ENCODE results near the gene AHNAK. TPM values are rescaled to one million over a fixed set of nuclear protein-coding genes. Genes with fewer than 3 reads are reported as not detected.

Gene AHNAK
- total and polyA plus RNA-seq, 2 donors (not counting 3 experiments of a cell fraction or from before 2014, with no cell fraction given): 35.2 to 436 TPM

GRCh38 chr11:62432695-62433094 lies 113.9 kb downstream of the AHNAK start:
- dilution Hi-C loops (cut with MboI; ENCODE audit: extremely low pct_ligation_motif_present, low sequenced_read_pairs) (no loop called here), intact Hi-C loops (cut with micrococcal nuclease) (no loop called here)
- BruUV-seq (replicated peaks): no TSS peak
- Histone ChIP-seq H3K4me1 (ENCODE audit: control insufficient read depth, extremely low read depth, insufficient read depth, low read length) (no peaks in the 10 kb centered on the region), H3K4me3 (replicated peaks in 1 of 3; ENCODE audit: insufficient read depth in 1 of 3, low read depth in 1 of 3, low read length in 3 of 3) (no peak overlapping the region), H3K4me2 (ENCODE audit: insufficient read depth, low read length) (no peak overlapping the region), H3K9me3 (replicated peaks; ENCODE audit: control insufficient read depth, insufficient read depth, low read length) (no peaks in the 10 kb centered on the region), H4K20me1 (replicated peaks; ENCODE audit: control insufficient read depth, extremely low read depth, insufficient read depth, low read length) (no peaks in the 10 kb centered on the region), H3K79me2 (ENCODE audit: control insufficient read depth, insufficient read depth, low read length) (no peaks in the 10 kb centered on the region), H3K9ac (replicated peaks; ENCODE audit: extremely low read depth, insufficient read depth, low read length) (no peak overlapping the region), H3K27me3 (ENCODE audit: control insufficient read depth in 2 of 2, insufficient read depth in 2 of 2, low read length in 2 of 2) (no peaks in the 10 kb centered on the region), H3K27ac (ENCODE audit: insufficient read depth, low read depth, low read length) (no peak overlapping the region), H2AFZ (ENCODE audit: low read depth, low read length) (no peak overlapping the region), H3K9me1 (replicated peaks; ENCODE audit: control insufficient read depth, extremely low read depth, insufficient read depth, low read length) (no peaks in the 10 kb centered on the region), H3K36me3 (ENCODE audit: control insufficient read depth in 2 of 2, extremely low read depth in 1 of 2, insufficient read depth in 2 of 2, low read length in 2 of 2) (no peaks in the 10 kb centered on the region)
- TF ChIP-seq MYC (IDR thresholded peaks at IDR 0.05; ENCODE audit: low read depth, low read length) (no peak), CTCF (IDR thresholded peaks at IDR 0.05; ENCODE audit: extremely low read depth in 1 of 2, insufficient read depth in 1 of 2, low read depth in 1 of 2, low read length in 2 of 2) (no peak), POLR2A (IDR thresholded peaks at IDR 0.05; ENCODE audit: low read depth, low read length) (no peak)
- CTCF ChIA-PET: interaction anchor here (5.5 to 5.8 kb wide), 2 partner anchors 8 to 110 kb away, joined by 28 to 37 read pairs; no protein-coding TSS in a partner anchor
- DNase-seq (ENCODE audit: low read depth, low spot score): no peak
- FAIRE-seq: no peak
- POLR2A ChIA-PET: no interaction called here

- Histone ChIP-seq H3K4me3 (replicated peaks in 1 of 3; ENCODE audit: insufficient read depth in 1 of 3, low read depth in 1 of 3, low read length in 3 of 3) (no peak overlapping the region), H3K79me2 (ENCODE audit: control insufficient read depth, insufficient read depth, low read length) (no peaks in the 10 kb centered on the region), H3K4me2 (ENCODE audit: insufficient read depth, low read length) (no peak overlapping the region), H3K36me3 (ENCODE audit: control insufficient read depth in 2 of 2, extremely low read depth in 1 of 2, insufficient read depth in 2 of 2, low read length in 2 of 2) (no peaks in the 10 kb centered on the region), H3K9ac (replicated peaks; ENCODE audit: extremely low read depth, insufficient read depth, low read length) (no peak overlapping the region), H3K9me1 (replicated peaks; ENCODE audit: control insufficient read depth, extremely low read depth, insufficient read depth, low read length) (no peaks in the 10 kb centered on the region), H3K27ac (ENCODE audit: insufficient read depth, low read depth, low read length) (no peak overlapping the region), H3K27me3 (ENCODE audit: control insufficient read depth in 2 of 2, insufficient read depth in 2 of 2, low read length in 2 of 2) (no peaks in the 10 kb centered on the region), H3K4me1 (ENCODE audit: control insufficient read depth, extremely low read depth, insufficient read depth, low read length) (no peaks in the 10 kb centered on the region), H2AFZ (ENCODE audit: low read depth, low read length) (no peak overlapping the region), H4K20me1 (replicated peaks; ENCODE audit: control insufficient read depth, extremely low read depth, insufficient read depth, low read length) (no peaks in the 10 kb centered on the region), H3K9me3 (replicated peaks; ENCODE audit: control insufficient read depth, insufficient read depth, low read length) (no peaks in the 10 kb centered on the region)
- FAIRE-seq: no peak
- no TSS peak for BruUV-seq (replicated peaks)
- intact Hi-C loops (cut with micrococcal nuclease) (no loop called here), dilution Hi-C loops (cut with MboI; ENCODE audit: extremely low pct_ligation_motif_present, low sequenced_read_pairs) (no loop called here)
- POLR2A ChIA-PET: no interaction called here
- no peak for DNase-seq (ENCODE audit: low read depth, low spot score)
- CTCF ChIA-PET: interaction anchor here (1.4 kb wide), 1 partner anchor 9 kb away, joined by 3 read pairs; no protein-coding TSS in a partner anchor
- TF ChIP-seq MYC (IDR thresholded peaks at IDR 0.05; ENCODE audit: low read depth, low read length) (no peak), POLR2A (IDR thresholded peaks at IDR 0.05; ENCODE audit: low read depth, low read length) (no peak), POLR2AphosphoS5 (IDR thresholded peaks at IDR 0.05; ENCODE audit: insufficient read depth, low read depth, low read length) (no peak), EZH2 (IDR thresholded peaks at IDR 0.05; ENCODE audit: borderline replicate concordance, low read depth, low read length, severe bottlenecking) (no peak), GATA2 (IDR thresholded peaks at IDR 0.05; ENCODE audit: insufficient read depth, insufficient read length, low read depth, low read length) (no peak), FOS (IDR thresholded peaks at IDR 0.05; ENCODE audit: borderline replicate concordance, insufficient read depth, low read length) (no peak), CTCF (IDR thresholded peaks at IDR 0.05; ENCODE audit: extremely low read depth in 1 of 2, insufficient read depth in 1 of 2, low read depth in 1 of 2, low read length in 2 of 2) (no peak), MAX (IDR thresholded peaks at IDR 0.05; ENCODE audit: insufficient read depth, insufficient read length) (no peak), JUN (IDR thresholded peaks at IDR 0.05; ENCODE audit: borderline replicate concordance, insufficient read depth, insufficient read length, low read depth) (no peak)
Observed at GRCh38 chr11:62431171-62431901, 115.3 kb downstream of the AHNAK start.
